Measurements from ENCODE around the gene CDH1.

The CDH1 gene

DNA sequence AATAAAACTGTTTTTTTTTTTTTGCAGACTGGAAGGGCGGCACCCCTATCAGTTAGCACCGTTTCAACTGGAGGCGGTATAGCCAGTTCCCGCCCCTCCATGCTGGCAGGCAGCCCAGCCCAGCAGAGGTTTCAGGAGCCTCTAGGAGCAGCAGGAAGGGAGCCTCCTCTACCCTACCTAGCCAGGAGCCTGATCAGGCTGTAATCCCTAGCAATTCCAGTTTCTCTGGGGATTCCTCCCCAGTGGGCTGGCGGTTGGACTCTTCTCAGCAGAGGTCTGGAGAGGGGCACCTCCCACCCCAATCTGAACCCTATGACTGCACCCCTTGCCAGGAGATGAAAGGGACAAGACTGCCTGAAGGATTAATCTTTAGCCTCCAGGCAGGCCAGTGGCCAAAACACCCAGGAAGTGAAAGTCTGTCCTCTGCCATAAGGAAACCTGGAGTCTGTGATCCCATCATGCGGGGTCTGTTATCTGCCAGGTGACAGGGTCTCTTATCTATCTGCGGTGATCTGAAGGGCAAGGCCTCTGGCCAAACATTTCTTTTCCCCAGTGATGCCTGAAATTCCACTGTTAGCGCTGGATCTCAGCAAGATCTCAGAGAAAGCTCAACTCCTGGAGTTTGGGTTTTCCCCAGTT lies 4.9 kb upstream of the CDH1 start:
- DNase-seq (ENCODE audit: low spot score): no peak

DNA sequence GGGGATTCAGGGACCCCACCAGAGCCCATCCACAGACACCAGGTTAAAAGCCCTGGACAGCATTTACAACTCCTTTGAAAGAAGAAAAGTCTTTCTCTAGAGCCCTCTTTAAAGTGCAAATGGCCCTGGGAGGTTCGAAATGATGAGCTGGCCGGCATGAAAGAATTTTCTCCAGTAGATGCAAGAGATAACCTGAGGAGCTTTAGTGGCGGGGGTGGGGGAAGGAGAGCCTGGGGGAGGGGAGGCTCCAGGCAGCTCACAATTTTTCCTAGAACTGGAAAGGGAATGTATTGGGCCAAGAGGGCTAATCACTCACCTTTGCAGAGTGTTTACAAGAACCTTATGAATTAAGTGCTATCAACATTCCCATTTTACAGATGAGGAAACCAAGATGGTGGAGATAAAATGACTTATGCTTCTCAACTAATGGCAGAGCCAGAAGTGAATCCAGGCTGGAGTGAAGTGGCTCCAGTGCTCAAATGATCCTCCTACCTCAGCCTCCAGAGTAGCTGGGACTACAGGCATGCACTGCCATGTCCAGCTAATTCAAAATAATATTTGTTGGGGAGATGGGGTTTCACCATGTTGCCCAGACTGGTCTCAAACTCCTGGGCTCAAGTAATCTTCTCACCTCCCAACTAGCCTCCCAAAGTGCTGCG lies 4.2 kb upstream of the CDH1 start:
- no peak for DNase-seq (ENCODE audit: low spot score)

DNA sequence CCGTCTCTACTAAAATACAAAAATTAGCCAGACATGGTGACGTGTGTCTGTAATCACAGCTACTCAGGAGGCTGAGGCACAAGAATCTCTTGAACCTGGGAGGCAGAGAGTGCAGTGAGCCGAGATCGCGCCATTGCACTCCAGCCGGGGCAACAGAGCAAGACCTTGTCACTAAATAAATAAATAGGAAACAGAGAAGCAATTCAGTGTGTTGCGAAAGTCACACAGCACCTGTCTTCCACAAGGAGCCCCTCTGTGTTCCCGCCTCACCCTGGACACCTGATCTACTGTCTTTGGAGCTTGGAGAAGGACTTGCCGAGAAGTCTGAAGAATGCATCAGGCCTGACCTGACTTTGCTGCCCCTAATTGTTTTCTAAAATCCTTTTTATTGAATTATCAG lies 3.5 kb upstream of the CDH1 start:
- no peak for DNase-seq (ENCODE audit: low spot score)

DNA sequence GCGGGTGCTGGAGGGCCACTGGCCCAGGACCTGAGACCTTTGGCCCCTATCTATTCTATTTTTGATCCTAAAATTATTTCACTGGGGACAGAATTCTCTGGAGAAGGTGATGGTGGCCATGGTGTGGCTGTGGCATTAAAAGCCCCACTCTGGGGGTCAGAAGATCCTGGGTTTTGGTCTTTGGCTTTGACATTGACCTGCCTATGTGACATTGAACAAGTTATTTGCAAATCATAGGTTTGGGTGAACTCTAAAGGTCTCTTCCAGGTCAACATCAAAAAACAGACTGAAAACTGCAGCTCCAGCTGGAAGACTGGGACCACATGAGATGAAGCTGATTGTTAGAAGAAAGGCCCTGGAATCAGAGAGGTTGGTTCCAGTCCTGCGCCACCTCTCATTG lies 2.3 kb upstream of the CDH1 start:
- DNase-seq (ENCODE audit: low spot score): no peak

DNA sequence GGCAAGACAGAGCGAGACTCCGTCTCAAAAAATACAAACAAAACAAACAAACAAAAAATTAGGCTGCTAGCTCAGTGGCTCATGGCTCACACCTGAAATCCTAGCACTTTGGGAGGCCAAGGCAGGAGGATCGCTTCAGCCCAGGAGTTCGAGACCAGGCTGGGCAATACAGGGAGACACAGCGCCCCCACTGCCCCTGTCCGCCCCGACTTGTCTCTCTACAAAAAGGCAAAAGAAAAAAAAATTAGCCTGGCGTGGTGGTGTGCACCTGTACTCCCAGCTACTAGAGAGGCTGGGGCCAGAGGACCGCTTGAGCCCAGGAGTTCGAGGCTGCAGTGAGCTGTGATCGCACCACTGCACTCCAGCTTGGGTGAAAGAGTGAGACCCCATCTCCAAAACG lies 531 bp upstream of the CDH1 start:
- no peak for DNase-seq (ENCODE audit: low spot score)

DNA sequence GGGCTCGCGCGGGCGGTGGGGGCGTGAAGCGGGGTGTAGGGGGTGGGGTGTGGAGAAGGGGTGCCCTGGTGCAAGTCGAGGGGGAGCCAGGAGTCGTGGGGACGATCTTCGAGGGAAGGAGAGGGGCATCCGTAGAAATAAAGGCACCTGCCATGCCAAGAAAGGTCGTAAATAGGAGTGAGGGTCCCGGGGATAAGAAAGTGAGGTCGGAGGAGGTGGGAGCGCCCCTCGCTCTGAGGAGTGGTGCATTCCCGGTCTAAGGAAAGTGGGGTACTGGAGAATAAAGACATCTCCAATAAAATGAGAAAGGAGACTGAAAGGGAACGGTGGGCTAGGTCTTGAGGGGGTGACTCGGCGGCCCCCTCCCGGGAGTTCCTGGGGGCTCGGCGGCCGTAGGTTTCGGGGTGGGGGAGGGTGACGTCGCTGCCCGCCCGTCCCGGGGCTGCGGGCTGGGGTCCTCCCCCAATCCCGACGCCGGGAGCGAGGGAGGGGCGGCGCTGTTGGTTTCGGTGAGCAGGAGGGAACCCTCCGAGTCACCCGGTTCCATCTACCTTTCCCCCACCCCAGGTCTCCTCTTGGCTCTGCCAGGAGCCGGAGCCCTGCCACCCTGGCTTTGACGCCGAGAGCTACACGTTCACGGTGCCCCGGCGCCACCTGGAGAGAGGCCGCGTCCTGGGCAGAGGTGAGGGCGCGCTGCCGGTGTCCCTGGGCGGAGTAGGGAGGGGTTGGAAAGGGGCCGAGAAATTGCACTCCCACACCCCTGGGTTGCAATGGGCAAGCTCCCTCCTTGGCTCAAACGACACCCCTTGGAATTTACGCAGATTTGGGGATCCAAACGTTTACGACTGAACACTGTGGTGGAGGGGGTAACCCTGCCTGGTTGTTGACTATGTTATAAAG lies 888 bp downstream of the CDH1 start:
- DNase-seq (ENCODE audit: low spot score): no peak

DNA sequence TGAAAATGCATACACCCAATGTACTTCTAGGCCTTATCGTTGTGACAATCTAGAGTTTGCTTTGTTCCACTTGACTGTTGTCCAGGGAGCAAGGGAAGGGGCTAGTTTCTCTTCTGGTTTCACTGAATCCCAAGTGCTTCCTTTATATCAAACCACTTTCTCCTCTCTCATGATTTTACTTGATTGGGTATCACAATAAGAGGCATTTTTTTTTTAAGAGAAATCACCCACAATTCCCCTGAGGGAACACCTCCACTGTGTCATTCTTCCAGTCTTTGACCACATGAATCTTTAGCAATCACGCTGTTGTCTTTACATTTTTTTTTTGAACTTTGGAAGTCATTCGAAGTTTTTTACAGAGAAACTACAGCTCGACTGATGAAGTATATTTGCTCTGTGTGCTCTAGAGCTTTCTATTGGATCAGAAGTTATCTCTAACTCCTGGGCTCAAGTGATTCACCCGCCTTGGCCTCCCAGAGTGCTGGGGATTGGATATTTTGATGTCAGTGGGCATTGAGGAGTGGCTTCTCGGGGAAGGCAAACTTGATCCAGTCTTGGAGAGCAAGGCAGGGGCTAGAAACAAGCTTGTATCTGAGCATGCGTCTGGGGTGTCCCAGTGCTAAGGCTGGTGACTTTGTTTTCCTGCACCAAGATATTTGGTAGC lies 3.0 kb downstream of the CDH1 start:
- DNase-seq (ENCODE audit: low spot score): no peak

DNA sequence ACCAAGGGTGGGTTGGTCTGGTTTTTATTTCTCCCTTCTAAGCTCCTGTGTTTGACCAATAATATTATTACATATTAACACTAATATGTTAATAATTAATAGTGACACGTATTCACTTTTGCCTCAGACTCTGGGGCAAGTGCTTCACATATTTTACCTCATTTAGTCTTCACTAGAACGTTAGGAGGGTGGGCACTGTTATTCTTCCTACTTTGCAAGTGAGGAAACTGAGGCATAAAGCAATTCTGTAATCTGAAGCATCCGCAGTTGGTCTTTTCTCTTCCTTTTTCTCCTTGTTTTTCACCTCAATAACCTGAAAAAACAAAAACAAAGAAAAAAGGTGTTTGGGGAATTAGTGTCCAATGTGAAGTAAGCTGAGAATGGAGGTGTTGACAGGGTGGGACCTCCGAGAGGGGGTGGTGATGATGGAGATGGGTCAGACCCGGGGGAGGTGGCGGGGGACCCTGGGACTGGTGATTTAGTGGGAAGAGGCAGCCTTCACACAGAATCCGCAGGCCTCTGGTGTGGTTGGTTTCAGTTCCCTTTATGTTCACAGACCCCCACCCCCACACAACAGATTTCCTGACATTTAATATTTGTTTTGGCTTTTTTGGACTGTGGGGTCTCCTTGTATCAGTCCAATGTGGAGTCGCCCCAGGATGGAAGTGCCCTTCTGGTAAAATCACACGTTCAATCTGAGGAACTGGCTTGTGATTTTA lies 3.7 kb downstream of the CDH1 start:
- DNase-seq (ENCODE audit: low spot score): no peak

DNA sequence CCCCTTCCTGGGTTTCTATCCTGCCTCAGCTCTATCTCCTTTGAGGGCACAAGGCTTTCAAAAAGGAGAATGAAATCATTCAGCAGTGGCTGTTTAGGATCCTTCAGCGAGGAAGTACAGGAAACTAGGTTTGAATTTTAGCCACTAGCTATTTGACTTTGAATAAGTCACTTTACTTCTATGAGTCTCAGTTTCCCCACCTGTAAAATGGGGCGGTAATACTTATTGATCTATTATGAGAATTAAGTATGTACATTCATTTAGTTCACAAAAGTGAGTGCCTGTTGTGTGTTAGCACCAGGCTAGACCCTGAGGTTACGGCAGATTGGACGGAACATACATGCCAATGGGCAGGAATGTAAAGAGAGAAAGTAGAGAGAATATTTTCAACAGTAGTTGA lies 6.6 kb downstream of the CDH1 start:
- DNase-seq (ENCODE audit: low spot score): no peak

DNA sequence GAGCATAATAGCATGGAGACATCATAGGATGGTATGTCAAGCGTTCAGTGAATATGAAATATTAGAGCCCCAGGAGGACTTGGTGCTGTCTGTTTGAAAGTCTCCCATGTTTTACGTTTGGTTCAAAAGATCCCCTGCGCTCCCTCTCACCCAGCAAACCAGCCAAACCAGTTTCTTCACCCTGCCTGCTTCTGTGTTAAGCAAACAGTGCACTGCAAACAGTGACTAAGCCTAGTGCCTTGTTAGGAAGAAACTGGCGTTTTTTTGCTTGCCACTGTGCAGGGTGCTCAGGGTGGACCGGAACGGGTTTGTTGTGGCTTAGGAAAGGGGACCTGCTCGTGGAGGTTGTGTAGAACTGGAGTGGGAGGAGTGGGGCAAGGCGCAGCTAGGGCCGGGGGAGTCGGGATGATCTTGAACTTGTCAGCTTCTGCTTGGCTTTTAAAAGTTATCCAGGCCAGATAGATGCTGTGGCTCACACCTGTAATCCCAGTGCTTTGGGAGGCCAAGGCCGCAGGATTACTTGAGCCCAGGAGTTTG lies 7.7 kb downstream of the CDH1 start:
- DNase-seq (ENCODE audit: low spot score): no peak

DNA sequence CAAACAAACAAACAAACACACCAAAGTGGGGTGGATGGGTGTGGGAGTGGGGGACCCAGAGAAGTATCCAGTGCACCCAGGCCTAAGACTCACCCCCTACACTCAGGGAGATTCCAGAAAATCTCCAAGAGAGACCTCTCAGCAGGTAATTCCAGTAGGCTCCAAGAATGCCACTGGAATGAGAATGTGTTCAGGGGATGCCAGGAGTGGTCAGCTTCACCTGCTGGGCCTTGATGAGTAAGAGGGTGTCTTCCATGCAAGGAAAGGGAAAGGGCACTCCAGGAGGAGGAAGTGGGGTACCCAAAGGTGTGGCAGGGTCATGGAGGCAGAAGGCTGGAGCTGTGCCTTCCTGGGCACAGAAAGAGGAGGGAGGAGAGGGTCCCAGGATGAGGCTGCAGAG lies 9.9 kb downstream of the CDH1 start:
- DNase-seq (ENCODE audit: low spot score): no peak

DNA sequence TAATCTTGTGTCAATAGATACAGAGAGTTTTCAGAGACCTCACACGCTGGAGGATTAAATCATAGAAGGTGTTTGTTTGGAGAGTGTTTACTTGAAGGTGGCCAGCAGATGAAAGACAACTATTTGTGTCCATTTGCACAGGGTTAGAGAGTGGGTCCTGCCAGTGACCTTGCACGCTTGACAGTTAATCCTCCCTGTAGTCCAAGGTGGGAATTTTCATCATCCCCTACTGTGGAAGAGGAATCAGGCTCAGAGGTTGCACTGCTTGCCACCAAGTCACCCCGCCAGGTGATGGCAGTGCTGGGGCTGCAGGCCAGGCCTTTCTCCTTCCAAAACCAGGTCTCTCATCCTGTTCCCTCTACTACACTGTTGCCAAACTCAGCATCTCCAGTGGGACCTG lies 12.3 kb downstream of the CDH1 start:
- no peak for DNase-seq (ENCODE audit: low spot score)

DNA sequence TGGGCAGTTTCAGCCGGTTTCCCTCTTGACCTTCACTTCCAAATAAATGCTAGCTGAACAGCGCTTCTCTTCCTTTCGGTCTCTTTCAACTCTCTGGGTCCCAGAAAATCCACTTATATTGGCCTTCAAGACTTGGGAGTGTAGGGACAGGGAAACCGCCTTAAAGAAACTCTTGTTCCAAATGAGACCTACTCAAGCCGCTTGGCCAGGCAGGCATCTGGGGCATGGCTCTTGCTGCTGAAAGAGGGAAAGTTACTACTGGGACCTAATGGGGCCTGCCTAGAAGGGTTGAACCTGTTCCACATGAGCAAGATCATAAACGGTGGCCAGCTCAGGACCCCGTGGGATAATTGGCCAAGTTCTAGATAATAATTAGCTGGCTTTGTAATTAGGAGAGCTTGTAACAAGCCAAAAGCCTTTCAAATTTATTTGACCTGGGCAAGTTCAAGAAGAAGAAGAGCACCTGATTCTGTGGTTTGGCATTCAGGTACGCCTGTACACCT lies 13.2 kb downstream of the CDH1 start:
- DNase-seq (ENCODE audit: low spot score): no peak

DNA sequence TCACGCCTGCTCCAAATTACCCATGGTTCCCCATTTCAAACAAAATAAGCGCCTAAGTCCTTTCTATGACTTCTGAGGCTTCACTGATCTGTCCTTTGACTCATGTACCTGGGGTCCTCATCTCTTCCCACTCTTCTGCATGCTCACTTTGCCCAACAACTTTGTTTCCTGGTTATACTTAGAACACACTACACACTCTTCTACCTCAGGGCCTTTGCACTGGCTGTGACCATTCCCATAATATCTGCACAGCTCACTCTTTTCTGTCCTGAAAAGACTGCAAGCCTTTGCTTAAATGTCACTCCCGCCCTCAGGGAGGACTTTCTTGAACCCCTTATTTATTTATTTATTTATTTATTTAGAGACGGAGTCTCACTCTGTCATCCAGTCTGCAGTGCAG lies 14.1 kb downstream of the CDH1 start:
- no peak for DNase-seq (ENCODE audit: low spot score)

DNA sequence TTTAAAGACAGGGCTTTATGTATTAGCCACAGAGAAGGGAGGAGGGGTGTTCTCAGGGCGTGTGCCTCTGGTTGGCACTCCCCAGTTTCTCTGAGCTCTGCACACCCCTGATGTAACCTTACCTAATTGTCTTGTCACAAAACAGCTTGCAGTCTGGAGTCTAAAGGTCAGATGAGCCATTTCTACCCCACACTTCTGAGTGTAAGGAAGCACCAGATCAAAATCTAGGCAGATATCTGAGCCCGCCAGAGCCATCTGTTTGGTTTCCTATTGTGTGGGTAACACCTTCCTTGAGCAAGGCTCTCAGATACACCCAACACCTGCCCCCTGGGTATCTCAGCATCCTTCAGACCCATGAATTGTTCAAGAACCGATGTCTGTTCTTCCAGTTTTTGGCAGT lies 15.5 kb downstream of the CDH1 start:
- DNase-seq (ENCODE audit: low spot score): peak; percentile 41

DNA sequence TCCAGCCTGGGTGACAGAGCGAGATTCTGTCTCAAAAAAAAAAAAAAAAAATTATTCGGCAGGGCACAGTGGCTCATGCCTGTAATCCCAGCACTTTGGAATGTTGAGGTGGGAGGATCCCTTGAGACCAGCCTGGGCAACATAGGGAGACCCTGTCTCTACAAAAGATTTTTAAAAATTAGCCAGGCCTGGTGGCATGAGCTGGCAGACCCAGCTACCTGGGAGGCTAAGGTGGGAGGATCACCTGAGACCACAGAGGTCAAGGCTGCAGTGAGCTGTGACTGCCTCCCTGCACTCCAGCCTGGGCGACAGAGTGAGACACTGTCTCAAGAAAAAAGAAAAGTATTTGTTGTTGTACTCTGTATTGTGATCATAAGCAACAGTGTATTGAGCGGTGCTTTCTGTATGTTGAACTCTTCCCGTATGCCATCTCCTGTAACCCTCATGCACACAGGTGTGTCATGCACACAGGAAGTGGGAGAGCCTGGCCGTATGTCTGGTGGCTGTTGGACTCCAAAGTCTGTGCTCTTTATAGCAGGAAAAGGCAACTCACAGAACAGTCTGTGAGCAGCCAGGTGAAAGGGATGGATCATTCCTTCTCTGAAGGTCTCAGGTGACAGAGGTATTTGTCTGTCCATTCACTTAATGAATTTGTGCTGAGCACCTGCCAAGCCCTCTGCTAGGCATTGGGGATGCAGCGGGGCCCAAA lies 17.1 kb downstream of the CDH1 start:
- no peak for DNase-seq (ENCODE audit: low spot score)

DNA sequence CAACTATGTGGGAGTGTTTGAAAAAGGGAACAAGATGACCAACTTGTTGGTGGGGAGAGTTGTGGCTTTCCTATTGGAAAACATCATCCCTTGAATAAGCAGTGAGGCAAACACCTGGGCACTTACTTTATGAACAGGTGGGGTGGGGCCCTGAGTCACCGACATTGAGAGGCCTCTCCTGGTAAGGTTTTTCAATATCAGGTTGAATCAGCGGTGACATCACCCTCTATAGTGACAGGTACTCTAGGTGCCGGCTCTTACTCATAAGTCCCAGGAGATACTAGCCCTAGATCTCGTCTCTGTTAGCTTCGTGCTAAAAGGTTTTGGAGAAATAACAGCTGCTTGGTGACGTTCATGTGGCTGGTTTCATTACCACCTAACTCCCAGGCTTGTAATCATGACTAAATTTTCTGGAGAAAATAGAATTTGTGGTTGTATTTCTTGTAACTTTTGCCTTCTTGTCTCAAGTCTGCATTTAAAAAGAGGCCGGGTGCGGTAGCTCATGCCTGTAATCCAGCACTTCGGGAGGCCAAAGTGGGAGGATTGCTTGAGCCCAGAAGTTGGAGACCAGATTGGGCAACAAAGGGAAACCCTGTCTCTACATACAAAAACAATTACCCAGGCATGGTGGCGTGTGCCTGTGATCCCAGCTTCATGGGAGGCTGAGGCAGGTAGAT lies 19.3 kb downstream of the CDH1 start:
- peak; percentile 52 for DNase-seq (ENCODE audit: low spot score)

DNA sequence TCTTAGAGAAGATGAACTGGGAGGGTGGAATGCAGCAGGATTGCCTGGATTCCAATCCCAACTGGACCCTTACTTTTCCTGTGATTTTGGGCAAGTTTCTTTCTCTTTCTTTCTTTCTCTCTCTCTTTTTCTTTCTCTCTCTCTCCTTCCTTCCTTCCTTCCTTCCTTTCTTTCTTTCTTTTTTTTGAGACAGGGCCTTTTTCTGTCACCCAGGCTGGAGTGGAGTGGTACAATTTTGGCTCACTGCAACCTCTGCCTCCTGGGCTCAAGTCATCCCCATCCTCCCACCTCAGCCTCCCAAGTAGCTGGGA lies 20.5 kb downstream of the CDH1 start:
- no peak for DNase-seq (ENCODE audit: low spot score)

DNA sequence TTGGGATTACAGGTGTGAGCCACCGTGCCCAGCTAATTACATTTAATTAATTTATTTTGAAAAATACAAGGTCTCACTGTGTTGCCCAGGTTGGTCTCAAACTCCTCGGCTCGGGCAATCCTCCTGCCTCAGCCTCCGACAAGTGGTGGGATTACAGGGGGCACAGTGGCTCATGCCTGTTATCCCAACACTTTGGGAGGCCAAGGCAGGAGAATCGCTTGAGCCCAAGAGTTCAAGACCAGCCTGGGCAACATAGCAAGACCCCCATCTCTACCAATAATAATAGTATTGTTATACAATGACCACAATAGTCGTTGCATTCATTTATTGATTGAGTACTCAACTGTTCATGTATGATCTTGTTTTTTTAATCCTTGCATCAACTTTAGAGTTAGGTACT lies 22.0 kb downstream of the CDH1 start:
- DNase-seq (ENCODE audit: low spot score): no peak

DNA sequence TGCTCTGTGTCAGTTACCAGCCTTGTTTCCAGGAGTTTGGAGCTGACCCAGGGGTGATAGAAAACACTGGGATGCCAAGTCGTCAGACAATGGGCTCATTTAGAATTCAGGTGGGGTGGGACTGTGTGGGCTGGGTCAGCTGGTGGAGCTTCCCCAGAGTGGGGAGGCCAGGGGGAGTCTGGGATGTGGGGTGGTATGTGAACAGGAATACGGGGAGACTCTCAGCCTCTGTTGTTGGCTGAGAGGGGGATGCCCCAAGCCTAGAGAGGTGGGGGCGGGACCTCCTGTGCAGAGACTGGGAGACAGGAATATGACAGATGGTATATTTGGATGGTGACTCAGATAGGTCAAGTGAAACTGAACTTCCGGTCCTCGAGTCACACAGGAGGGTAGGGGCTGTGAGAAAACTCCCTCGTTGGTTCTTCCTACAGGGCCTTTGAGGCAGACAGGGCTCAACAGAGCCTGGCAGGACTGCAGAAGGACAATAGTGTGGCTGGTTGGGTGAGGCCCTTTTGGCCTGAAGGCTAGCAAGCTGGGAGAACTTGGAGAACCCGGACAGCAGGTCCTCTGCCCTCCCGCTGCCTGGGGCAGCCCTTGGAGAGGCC lies 23.7 kb downstream of the CDH1 start:
- no peak for DNase-seq (ENCODE audit: low spot score)
